Stimulated activated CD4-positive, alpha-beta T cell treated with anti-CD3 and anti-CD28 coated beads, Interleukin-4, amount 100 ng/mL, for 24 hours (primary cell): ENCODE results near the gene RBMS1.
"Not testable (repeated sequence)": the region's sequence is repeated elsewhere in the genome, so short reads cannot be mapped to it uniquely, and the experiment has no call there.

Experiments
- DNase-seq: peaks from one replicate; pipeline ENCODE4 v3.0.0-alpha.2; 2020

RBMS1 gene

GRCh38 chr2:160499865-160500264 lies 6.3 kb upstream of the RBMS1 start:
- no peak for DNase-seq

GRCh38 chr2:160498137-160498536 lies 4.5 kb upstream of the RBMS1 start:
- no peak for DNase-seq

GRCh38 chr2:160494201-160494644 lies 616 bp upstream of the RBMS1 start:
- no peak for DNase-seq

GRCh38 chr2:160492401-160493226 lies 993 bp downstream of the RBMS1 start:
- peak; percentile 60 for DNase-seq

GRCh38 chr2:160491911-160492371 lies 1.7 kb downstream of the RBMS1 start:
- no peak for DNase-seq

GRCh38 chr2:160490733-160491685 lies 2.6 kb downstream of the RBMS1 start:
- no peak for DNase-seq

GRCh38 chr2:160489111-160489510 lies 4.5 kb downstream of the RBMS1 start:
- DNase-seq, result no peak

- not testable (repeated sequence) for DNase-seq
These were observed 5.3 kb downstream of the RBMS1 start for GRCh38 chr2:160488289-160488688.

- no peak for DNase-seq
These were observed 7.3 kb downstream of the RBMS1 start for GRCh38 chr2:160486341-160486740.

GRCh38 chr2:160484859-160485520 lies 8.6 kb downstream of the RBMS1 start:
- DNase-seq, result no peak

GRCh38 chr2:160482673-160483072 lies 10.9 kb downstream of the RBMS1 start:
- DNase-seq, result no peak

- no peak for DNase-seq
These were observed 14.3 kb downstream of the RBMS1 start for GRCh38 chr2:160479269-160479668.

GRCh38 chr2:160478660-160479059 lies 14.9 kb downstream of the RBMS1 start:
- no peak for DNase-seq

- DNase-seq, result no peak
These were observed 16.6 kb downstream of the RBMS1 start for GRCh38 chr2:160477032-160477431.

- no peak for DNase-seq
These were observed 18.5 kb downstream of the RBMS1 start for GRCh38 chr2:160474891-160475787.

- no peak for DNase-seq
These were observed 19.3 kb downstream of the RBMS1 start for GRCh38 chr2:160474319-160474645.

- DNase-seq, result no peak
These were observed 19.9 kb downstream of the RBMS1 start for GRCh38 chr2:160473468-160474318.

GRCh38 chr2:160472839-160473251 lies 20.8 kb downstream of the RBMS1 start:
- DNase-seq, result no peak

GRCh38 chr2:160471950-160472349 lies 21.7 kb downstream of the RBMS1 start:
- no peak for DNase-seq

GRCh38 chr2:160469621-160470204 lies 23.9 kb downstream of the RBMS1 start:
- DNase-seq, result no peak

GRCh38 chr2:160469164-160469563 lies 24.4 kb downstream of the RBMS1 start:
- no peak for DNase-seq
